Activated T-cell treated with anti-CD3 and anti-CD28 coated beads for 1 hour (primary cell): ENCODE results near the gene ZFC3H1.
"Not testable (repeated sequence)": the region's sequence is repeated elsewhere in the genome, so short reads cannot be mapped to it uniquely, and the experiment has no call there.

Experiments
- DNase-seq: peaks from one replicate; pipeline ENCODE4 v3.0.0-alpha.2; 2020; ENCODE audit warnings: low read depth

Gene ZFC3H1

DNA sequence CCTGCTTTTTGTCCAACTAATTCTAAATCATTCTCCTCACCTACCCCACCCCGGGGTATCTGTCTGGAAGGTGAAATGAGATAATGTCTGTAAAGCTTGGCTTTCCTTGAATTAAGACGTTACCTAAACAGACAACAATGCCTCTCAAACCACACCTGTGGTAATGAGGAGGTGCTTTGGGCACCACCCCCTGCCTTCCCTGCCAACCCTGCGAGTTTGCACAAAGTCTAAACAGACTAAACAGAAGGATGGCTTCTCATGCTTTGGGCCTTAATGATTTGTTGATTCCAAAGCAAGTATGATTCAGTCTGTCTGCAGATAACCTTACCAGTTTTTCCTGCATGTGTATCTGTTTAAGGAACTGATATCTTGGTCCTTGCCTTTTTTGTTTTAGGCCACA, 82.4 kb downstream of the ZFC3H1 start:
- no peak for DNase-seq

- DNase-seq, result no peak
Measured at GRCh38 chr12:71578694-71579258, 84.9 kb downstream of the ZFC3H1 start.

- DNase-seq, result no peak
Measured at GRCh38 chr12:71576496-71576895, 87.2 kb downstream of the ZFC3H1 start.

DNA sequence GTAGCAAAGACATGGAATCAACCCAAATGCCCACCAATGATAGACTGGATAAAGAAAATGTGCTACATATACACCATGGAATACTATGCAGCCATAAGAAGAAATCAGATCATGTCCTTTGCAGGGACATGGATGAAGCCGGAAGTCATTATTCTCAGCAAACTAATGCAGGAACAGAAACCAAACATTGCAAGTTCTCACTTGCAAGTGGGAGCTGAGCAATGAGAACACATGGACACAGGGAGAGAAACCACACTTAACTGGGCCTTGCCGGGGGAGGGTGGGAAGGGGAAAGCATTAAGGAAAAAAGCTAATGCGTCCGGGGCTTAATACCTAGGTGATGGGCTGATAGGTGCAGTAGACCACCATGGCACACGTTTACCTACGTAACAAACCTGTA, 93.8 kb downstream of the ZFC3H1 start:
- DNase-seq, result not testable (repeated sequence)

- no peak for DNase-seq
Measured at GRCh38 chr12:71567537-71567936, 96.1 kb downstream of the ZFC3H1 start.

DNA sequence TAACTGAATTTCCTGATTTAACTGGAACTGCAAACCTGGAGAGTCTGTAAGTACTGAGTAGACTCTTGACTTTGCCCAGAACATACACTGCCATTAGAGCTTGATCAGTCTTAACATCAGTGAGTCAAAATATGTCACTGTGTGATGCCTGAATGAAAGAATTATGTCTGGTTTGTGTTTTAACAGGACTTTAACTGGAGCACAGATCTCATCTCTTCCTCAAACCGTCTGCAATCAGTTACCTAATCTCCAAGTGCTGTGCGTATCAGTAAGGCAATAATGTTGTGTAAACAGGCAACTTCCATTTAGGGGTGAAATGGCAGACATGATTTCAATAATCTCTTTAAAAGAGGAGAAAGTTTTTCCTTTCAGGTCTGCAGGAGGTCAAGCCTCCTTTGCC, 97.0 kb downstream of the ZFC3H1 start:
- no peak for DNase-seq

GRCh38 chr12:71565535-71565934, 98.1 kb downstream of the ZFC3H1 start:
- DNase-seq, result no peak

GRCh38 chr12:71562676-71563595, 100.7 kb downstream of the ZFC3H1 start:
- no peak for DNase-seq
